GM21529 (cell line): Measurements from ENCODE around the gene NGFR.

Experiments used
- ATAC-seq: cut with Tn5 transposase; IDR thresholded peaks from one replicate; pipeline ENCODE4 v1.9.1; 2021; ENCODE audit not compliant: unreplicated experiment

NGFR gene

GRCh38 chr17:49494986-49495841 is at the start of gene NGFR:
NGFR (plus strand) TSS chr17:49495293; CDS start chr17:49495418, 125 bp downstream.
- peak; percentile 60 for ATAC-seq

- no peak for ATAC-seq
These were observed 49.5 kb upstream of the NGFR start for GRCh38 chr17:49445591-49445990.

GRCh38 chr17:49447628-49448302 is 47.3 kb upstream of the NGFR start:
- no peak for ATAC-seq

GRCh38 chr17:49450181-49450580 is 44.9 kb upstream of the NGFR start:
- no peak for ATAC-seq

- ATAC-seq: no peak
These were observed 44.4 kb upstream of the NGFR start for GRCh38 chr17:49450735-49451134.

GRCh38 chr17:49452201-49452600 is 42.9 kb upstream of the NGFR start:
- ATAC-seq: no peak

- ATAC-seq: no peak
These were observed 42.4 kb upstream of the NGFR start for GRCh38 chr17:49452661-49453060.

- no peak for ATAC-seq
These were observed 41.0 kb upstream of the NGFR start for GRCh38 chr17:49454050-49454449.

GRCh38 chr17:49455272-49455861 is 39.7 kb upstream of the NGFR start:
- ATAC-seq: no peak

- ATAC-seq: no peak
These were observed 38.7 kb upstream of the NGFR start for GRCh38 chr17:49456183-49456965.

GRCh38 chr17:49457564-49458535 is 37.2 kb upstream of the NGFR start:
- ATAC-seq: no peak

- ATAC-seq: no peak
These were observed 35.6 kb upstream of the NGFR start for GRCh38 chr17:49459401-49459984.

GRCh38 chr17:49460401-49460800 is 34.7 kb upstream of the NGFR start:
- no peak for ATAC-seq

GRCh38 chr17:49461580-49461979 is 33.5 kb upstream of the NGFR start:
- ATAC-seq: no peak

GRCh38 chr17:49464049-49464448 is 31.0 kb upstream of the NGFR start:
- ATAC-seq: no peak

- ATAC-seq: no peak
These were observed 29.7 kb upstream of the NGFR start for GRCh38 chr17:49465331-49465903.

GRCh38 chr17:49466436-49466835 is 28.7 kb upstream of the NGFR start:
- ATAC-seq: no peak

GRCh38 chr17:49467175-49467574 is 27.9 kb upstream of the NGFR start:
- no peak for ATAC-seq

GRCh38 chr17:49468811-49469385 is 26.2 kb upstream of the NGFR start:
- no peak for ATAC-seq
